H1 (cell line): ENCODE data around the gene ZFYVE21.

Source experiments
- CTCF ChIP-seq, 3 experiments: IDR thresholded peaks; 1 replicate in 2 of 3; 2 replicates in 1 of 3; pipeline versions ENCODE4 v1.5.1 to v1.6.1; 2011; ENCODE audit warnings: low read length in 3 of 3, mild to moderate bottlenecking in 3 of 3, inconsistent platforms in 2 of 3, low read depth in 1 of 3, moderate library complexity in 1 of 3; ENCODE audit not compliant: insufficient read depth in 1 of 3; ENCODE audit errors: control extremely low read depth in 1 of 3
- POLR2AphosphoS5 ChIP-seq: IDR thresholded peaks from 2 replicates; pipeline ENCODE4 v1.6.1; 2011; ENCODE audit warnings: low read depth, low read length
- RAD21 ChIP-seq, 2 experiments: IDR thresholded peaks in 1 of 2; conservative IDR thresholded peaks in 1 of 2; 2 replicates each; pipeline ENCODE4 v1.6.1; 2011; ENCODE audit warnings: low read depth in 2 of 2, low read length in 2 of 2, improper control_type of control experiment in 1 of 2, inconsistent platforms in 1 of 2, mild to moderate bottlenecking in 1 of 2, moderate library complexity in 1 of 2
- SIRT6 ChIP-seq: IDR thresholded peaks from one replicate; pipeline ENCODE4 v1.7.1; 2012; ENCODE audit warnings: low read length, inconsistent platforms
- SUZ12 ChIP-seq: fragments of 200-600 bp; sonication (generic); IDR thresholded peaks from 2 replicates; pipeline ENCODE4 v1.6.1; 2012; ENCODE audit warnings: mild to moderate bottlenecking, inconsistent platforms, low read length, moderate library complexity, mixed read lengths

GRCh38 chr14:103736546-103737431, 21.2 kb downstream of the ZFYVE21 start:
- TF ChIP-seq POLR2AphosphoS5, result no peak
- TF ChIP-seq CTCF (IDR thresholded peaks at IDR 0.05; ENCODE audit: control extremely low read depth in 1 of 3, insufficient read depth in 1 of 3, low read depth in 1 of 3, low read length in 3 of 3), result no peak
- TF ChIP-seq RAD21 (IDR thresholded peaks at IDR 0.05 in 1 of 2, conservative IDR thresholded peaks at IDR 0.05 in 1 of 2; ENCODE audit: low read depth in 2 of 2, low read length in 2 of 2), result no peak
- TF ChIP-seq SIRT6, result no peak
- TF ChIP-seq SUZ12, result no peak
